NK-92 treated with Interleukin-12 subunit alpha and Interleukin-12 subunit beta, amount 100 ng/mL, for 24 hours (cell line): ENCODE measurements around the gene MAGT1.
"Not testable (repeated sequence)": the region's sequence is repeated elsewhere in the genome, so short reads cannot be mapped to it uniquely, and the experiment has no call there.

Source experiments
- DNase-seq: peaks from one replicate; lab custom pipeline; 2025; lab: John Stamatoyannopoulos, UW

MAGT1 gene

DNA sequence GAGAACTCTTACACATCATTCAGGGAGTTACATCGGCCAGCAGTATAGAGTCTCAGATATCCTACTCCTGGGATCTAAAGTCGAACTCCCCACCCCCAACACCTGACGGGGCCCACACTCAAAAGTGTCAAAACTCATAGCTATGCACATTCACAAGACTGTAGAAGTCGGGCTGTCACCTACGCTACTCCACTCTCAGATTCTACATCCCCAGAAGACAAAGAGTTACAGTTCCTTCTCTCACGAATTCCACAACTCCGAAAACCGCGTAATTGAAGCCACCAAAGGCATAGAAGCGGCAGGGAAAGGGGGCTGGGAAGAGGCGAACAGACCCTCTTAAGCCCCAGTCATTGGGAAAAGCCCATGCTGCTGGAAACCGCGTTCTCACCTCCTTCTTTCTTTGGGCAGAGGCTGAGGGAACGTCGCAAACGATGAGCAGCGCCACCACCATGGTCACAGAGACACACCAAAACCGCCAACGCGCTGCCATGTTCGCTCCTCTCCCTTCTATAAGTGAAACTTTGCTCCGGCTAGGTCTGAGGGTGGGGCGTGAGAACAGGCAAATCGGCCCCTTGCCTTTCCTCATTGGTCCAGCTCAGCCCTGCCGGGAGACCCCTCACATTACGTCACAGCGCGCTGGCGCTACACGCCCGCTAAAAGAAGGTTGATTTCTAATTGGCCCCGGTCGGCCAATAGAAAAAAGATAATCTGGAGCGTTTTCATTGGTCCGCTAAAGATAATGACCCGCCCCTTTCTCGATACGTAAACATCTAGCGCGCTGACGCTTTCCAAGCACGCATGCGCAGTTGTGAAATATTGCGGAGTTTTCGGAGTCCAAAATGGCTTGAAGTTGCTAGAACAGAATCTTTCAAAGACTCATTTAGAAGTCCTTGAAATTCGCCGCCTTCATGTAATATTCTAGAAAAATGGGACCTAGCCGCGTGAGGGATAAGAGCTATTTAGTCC, at the start of gene MAGT1:
TSS of gene MAGT1 (minus strand) at position 515 of the 966 bp plus-strand sequence. CDS start at position 490, 25 bp downstream.
- DNase-seq = peak; percentile 85

DNA sequence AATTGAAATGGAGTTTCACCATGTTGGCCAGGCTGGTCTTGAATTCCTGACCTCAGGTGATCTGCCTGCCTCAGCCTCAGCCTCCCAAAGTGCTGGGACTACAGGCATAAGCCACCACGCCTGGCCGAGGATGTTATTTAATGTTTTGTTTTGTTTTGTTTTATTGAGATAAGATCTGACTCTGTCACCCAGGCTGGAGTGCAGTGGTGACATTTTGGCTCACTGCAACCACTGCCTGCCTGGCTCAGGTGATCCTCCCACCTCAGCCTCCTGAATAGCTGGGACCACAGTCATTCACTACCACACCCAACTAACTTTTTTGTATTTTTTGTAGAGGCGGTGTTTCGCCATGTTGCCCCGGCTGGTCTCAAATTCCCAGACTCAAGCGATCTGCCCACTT, 49.8 kb upstream of the MAGT1 start:
- not testable (repeated sequence) for DNase-seq

GRCh38 chrX:77938083-77938680, 42.9 kb upstream of the MAGT1 start:
- no peak for DNase-seq

GRCh38 chrX:77937291-77937690, 42.1 kb upstream of the MAGT1 start:
- no peak for DNase-seq

DNA sequence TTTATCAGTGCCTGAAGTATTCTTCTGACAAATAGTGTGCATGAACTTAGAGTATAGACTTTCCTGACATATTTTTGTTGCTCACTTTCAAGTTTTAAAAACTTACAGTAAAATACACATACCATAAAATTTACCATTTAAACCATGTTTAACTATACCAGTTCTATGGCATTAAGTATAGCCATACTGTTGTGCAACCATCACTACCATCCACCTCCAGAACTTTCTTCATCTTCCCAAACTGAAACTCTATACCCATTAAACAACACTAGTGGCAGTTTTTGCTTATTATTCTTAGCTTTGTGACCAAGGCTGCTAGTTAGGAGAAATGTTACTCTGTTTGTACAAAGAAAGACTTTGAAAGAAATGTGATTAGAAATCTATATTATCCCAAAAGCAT, 41.1 kb upstream of the MAGT1 start:
- no peak for DNase-seq

DNA sequence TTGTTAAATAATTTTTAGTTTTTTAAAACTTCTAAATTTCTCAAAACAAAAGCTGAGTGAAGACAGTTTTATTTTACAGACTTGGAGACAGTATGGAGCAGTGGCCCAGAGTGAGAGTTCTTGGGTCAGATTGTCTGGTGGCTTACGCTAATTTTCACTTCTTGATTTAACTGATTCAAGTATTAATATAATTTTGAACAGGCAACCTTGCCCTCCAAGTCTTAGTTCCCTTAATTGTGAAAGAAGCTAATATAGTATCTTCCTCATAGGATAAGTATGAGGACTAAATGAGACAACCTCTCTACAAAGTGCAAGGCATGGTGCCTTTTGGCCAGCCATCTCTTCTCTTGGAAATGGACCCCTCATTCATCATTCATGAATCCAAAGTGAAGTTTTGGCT, 40.7 kb upstream of the MAGT1 start:
- DNase-seq = no peak

DNA sequence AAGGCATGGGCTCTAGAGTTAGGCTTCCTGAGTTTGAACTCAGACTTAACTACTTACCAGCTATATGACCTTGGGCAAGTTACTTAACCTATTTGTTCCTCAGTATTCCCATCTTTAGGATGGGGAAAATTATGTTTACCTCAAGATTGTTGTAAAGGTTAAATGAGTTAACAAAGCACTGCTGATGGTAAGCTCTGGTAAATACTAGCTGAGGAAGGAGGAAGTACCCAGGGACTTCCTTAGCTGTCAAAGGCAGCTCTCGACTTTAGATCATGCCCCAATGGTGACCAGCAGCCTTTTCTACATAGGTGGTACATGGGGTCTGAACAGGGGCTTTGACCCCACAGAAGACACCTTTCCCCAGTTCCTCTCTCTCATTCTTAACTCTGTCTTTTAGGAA, 35.3 kb upstream of the MAGT1 start:
- DNase-seq = no peak

GRCh38 chrX:77925764-77926163, 30.5 kb upstream of the MAGT1 start:
- DNase-seq = no peak

DNA sequence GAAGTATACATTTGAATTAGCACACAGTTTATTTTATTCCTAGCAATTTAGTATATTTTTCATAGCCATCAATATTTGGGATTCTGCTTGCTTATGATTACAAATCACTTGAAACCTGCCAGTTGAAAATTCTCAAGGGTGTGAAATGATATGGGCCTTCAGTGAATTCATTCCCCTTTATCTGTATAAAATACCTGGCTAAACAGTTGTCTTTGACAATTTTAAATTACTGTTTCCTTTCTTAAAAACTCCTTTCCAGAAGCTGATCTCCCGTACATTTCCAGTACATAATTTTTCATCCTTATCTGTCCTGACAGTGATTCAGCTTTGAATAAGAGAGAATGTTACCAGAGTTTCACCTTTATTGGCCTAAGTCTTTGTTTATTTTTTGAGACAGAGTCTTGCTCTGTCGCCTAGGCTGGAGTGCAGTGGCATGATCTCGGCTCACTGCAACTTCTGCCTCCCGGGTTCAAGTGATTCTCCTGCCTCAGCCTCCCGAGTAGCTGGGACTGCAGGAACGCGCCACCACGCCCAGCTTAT, 29.2 kb upstream of the MAGT1 start:
- DNase-seq = no peak

GRCh38 chrX:77922787-77923186, 27.6 kb upstream of the MAGT1 start:
- DNase-seq = no peak

DNA sequence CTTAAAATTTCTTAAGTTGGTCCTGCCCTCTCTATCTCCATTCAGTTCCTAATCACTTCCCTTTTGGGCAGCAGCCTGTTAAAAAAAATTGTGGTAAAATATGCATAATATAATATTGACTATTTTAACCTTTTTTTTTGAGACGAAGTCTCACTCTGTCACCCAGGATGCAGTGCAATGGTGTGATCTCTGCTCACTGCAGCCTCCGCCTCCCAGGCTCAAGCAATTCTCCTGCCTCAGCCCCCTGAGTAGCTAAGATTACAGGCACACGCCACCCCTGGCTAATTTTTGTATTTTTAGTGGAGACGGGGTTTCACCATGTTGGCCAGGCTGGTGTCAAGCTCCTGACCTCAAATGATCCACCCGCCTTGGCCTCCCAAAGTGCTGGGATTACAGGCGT, 24.1 kb upstream of the MAGT1 start:
- not testable (repeated sequence) for DNase-seq

DNA sequence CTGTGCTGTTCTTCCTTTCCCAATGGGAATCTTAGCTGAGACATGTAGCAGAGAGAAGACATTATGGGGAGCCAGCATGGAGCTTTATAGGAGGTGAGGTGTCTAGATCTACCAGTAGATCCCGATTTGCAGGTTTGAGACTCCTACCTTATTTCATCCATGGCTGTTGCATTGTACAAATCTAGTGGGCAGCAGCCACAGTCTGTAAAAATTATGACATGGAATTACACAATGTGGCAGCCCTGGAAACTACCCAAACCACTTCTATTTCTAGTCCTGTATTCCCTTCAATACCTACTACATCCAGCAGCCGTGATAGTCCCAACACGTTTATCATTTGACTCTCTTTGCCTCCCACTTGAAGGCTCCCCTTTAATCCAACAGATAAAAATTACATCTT, 23.3 kb upstream of the MAGT1 start:
- no peak for DNase-seq

DNA sequence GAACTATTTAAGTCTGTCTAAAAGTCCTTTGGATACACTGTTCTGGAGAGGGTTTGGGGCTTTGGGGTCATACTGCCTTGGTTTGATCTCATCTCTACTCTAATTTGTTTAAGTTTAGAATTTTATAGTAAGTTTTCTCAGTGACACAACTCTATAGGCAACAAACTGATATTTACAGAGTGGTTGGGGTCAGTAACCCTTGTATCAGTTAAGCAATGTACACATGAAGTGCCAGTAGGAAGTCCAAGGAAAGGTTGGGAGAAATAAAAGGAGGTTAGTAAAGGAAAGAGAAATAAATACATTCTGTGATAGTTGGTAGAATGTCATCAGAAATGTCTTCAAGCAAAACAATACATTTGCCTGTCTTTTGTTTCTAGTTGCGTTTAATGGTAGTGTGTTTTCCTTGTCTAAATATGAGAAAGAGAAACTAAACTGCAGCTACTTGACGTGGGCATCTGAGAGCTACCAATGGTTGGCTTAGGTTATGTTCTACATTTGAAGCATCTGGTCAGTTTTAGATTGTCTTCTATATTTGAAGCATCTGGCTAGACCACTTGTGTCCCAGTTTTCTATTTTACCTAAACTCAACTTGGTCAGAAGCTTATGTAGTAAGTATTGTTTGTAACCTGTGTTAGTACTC, 22.2 kb upstream of the MAGT1 start:
- no peak for DNase-seq

DNA sequence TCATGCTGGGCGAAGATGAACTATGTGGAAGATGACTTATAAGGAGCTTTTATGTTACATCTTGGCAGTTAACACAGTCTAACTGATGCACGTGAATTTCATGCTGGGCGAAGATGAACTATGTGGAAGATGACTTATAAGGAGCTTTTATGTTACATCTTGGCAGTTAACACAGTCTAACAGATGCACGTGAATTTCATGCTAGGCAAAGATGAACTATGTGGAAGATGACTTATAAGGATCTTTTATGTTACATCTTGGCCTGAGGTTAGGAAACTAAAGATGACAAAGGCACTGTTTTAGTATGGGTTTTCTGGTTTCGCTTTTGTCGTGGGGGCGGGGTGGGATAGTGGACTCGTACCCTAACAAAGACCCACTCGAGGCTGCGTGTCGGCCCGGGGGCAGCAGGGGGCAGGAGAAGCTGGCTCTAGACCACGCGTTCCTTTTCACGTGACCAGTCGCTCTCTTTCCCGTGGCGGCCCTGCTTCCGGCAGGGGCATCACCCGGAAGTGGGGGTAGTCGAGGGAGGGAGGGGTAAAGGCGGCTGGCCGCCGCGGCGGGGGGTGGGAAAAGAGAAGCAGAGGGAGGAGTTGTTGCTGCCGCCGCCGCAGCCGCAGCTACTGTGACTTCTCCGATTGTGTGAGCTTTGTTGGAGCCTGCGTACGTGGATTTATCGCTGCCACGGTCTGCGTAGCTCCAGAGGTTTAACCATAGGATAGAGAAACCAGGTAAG, 15.0 kb upstream of the MAGT1 start, which contains the start of gene ATP7A:
TSS of gene ATP7A (plus strand) at position 586 of the 733 bp plus-strand sequence. CDS start 60,949 bp downstream, outside the sequence.
- DNase-seq = peak; percentile 86

DNA sequence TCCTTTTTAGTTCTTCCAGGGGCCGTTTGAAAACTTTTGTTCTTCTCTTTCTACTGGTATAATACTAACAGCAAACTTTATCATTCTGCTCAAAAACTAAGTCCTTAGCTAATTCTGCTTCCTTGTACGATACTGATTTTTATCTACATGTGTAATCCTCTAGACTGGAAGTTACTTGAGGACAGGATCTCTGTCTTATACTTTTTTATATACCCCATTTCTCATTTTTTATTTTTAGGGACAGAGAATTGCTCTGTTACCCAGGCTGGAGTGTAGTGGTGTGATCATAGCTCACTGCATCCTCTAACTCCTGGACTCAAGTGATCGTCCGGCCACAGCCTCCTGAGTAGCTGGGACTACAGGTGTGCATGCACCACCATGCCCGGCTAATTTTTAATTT, 6.3 kb upstream of the MAGT1 start:
- DNase-seq = no peak

GRCh38 chrX:77900688-77901087, 5.5 kb upstream of the MAGT1 start:
- no peak for DNase-seq

DNA sequence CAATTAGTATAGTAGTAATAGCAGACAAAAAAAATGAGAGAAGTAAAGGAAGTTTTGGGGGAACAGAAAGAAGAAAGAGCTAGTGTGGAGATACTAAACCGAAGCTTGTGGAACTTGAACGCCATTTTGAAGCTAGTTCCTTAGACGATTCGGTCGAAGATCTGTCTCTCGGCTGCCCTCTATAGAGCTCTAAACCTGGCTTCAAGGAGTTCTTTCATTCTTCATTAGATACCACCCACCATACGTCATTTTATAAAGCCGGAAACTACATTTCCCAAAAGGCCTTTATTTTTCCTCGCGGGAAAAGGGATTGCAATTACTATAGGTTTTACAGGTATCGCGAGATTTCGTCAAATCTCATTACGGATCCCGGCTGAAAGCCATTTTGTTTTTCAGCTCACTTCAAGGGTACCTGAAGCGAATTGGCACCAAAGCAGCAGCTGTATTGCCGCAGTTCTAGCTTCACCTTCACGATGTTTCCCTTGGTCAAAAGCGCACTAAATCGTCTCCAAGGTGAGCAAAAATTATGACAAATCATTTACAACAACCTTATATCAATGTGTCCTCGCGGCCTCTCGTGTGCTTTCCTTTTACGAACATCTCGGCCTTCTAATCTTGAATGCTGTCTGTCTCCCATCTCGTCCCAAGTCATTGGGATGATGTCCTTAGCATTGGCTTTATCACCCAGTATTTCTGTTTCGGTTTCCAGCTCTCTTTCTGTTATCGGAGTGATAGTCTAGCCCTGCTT, 4.0 kb upstream of the MAGT1 start, which contains the start of gene COX7B:
TSS of gene COX7B (plus strand) at position 388 of the 748 bp plus-strand sequence. CDS start at position 474, 86 bp downstream.
- peak; percentile 48 for DNase-seq

DNA sequence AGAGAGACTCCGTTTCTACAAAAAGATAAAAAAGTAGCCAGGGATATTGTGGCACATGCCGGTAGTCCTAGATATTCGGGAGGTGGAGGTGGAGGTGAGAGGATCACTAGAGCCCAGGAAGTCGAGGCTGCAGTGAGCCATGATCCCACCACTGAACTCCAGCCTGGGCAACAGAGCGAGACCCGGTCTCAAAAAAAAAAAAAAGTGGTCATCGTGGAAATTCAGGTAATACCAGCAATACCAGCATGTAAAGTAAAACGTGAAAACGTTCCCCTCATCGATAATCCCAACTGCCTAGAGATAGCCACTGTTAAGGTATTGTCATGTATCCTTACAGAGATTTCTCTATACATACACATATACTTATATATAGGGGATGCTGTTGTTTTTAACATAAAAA, 1.5 kb downstream of the MAGT1 start:
- DNase-seq = no peak

- DNase-seq = no peak
Observed at GRCh38 chrX:77892887-77893286, 2.3 kb downstream of the MAGT1 start.

DNA sequence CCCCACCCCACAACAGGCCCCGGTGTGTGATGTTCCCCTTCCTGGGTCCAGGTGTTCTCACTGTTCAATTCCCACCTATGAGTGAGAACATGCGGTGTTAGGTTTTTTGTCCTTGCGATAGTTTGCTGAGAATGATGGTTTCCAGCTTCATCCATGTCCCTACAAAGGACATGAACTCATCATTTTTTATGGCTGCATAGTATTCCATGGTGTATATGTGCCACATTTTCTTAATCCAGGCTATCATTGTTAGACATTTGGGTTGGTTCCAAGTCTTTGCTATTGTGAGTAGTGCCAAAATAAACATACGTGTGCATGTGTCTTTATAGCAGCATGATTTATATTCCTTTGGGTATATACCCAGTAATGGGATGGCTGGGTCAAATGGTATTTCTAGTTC, 13.8 kb downstream of the MAGT1 start:
- not testable (repeated sequence) for DNase-seq

DNA sequence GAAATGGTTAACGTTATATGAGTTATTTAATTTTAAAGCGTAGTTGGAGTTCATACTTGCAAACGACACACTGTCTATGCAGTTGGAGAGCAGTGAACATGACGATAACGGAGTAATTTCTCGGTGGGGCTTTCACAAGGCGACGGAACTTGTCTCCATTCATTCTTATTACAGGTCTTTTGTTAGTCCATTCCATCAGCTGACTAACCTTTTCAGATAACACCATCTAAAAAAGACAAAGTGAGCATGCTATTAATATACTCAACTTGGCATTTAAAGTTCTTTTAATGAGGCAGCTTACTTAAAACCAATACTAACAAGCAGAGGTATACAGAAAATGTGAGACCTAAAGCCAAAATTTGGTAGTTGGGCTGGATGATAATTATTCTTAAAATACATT, 19.9 kb downstream of the MAGT1 start:
- no peak for DNase-seq
